OCI-LY3 (cell line): Measurements from ENCODE around the gene CCBE1.

Source experiments
- H2AFZ ChIP-seq: fragments of 200-600, 300-600 bp; shearing (Covaris generic); 2 replicates; pipeline ENCODE4 v1.6.0; 2014; ENCODE audit warnings: antibody characterized with exemption, low read depth, low read length
- H3K27ac ChIP-seq: fragments of 200-600, 300-600 bp; sonication (generic); 2 replicates; pipeline ENCODE4 v1.5.1; 2014; ENCODE audit warnings: mild to moderate bottlenecking, low read length, moderate library complexity, mixed read lengths
- H3K27me3 ChIP-seq: fragments of 200-600, 300-600 bp; sonication (generic); 2 replicates; pipeline ENCODE4 v1.6.1; 2014; ENCODE audit warnings: low read depth, low read length, mixed read lengths
- H3K36me3 ChIP-seq: fragments of 200-600, 300-600 bp; sonication (generic); replicated peaks from 2 replicates; pipeline ENCODE3; 2014; ENCODE audit warnings: low read depth, low read length, mixed read lengths
- H3K4me1 ChIP-seq: fragments of 300-600, 200-600 bp; sonication (generic); 2 replicates; pipeline ENCODE4 v1.6.1; 2014; ENCODE audit warnings: low read length, mixed read lengths
- H3K4me2 ChIP-seq: fragments of 200-600, 300-600 bp; sonication (generic); 2 replicates; pipeline ENCODE4 v1.6.1; 2014; ENCODE audit warnings: low read length, mixed read lengths
- H3K4me3 ChIP-seq: fragments of 300-600, 200-600 bp; sonication (generic); 2 replicates; pipeline ENCODE4 v1.5.1; 2014; ENCODE audit warnings: antibody characterized with exemption, mild to moderate bottlenecking, low read length, moderate library complexity
- H3K79me2 ChIP-seq: fragments of 300-600, 200-600 bp; shearing (Covaris generic); 2 replicates; pipeline ENCODE4 v1.6.1; 2014; ENCODE audit warnings: mild to moderate bottlenecking, low read length, mixed read lengths
- H3K9ac ChIP-seq: fragments of 300-600, 200-600 bp; shearing (Covaris generic); 2 replicates; pipeline ENCODE4 v1.6.0; 2014; ENCODE audit warnings: mild to moderate bottlenecking, low read length, moderate library complexity
- H3K9me3 ChIP-seq: fragments of 200-600, 300-600 bp; shearing (Covaris generic); 2 replicates; pipeline ENCODE4 v1.6.1; 2014; ENCODE audit warnings: low read length, mixed read lengths; ENCODE audit not compliant: insufficient read depth
- H4K20me1 ChIP-seq: fragments of 200-600, 300-600 bp; sonication (generic); 2 replicates; pipeline ENCODE4 v1.6.1; 2016; ENCODE audit warnings: low read length, mixed read lengths; ENCODE audit not compliant: insufficient read depth
- CTCF ChIP-seq: fragments of 200-600, 300-600 bp; sonication (generic); IDR thresholded peaks from 2 replicates; pipeline ENCODE4 v1.5.1; 2014; ENCODE audit warnings: antibody characterized with exemption, low read length, low read depth
- EZH2phosphoT487 ChIP-seq: fragments of 200-600 bp; shearing (Covaris generic); IDR thresholded peaks from 2 replicates; pipeline ENCODE4 v1.6.1; 2018; ENCODE audit warnings: antibody characterized with exemption, mixed run types, low read depth

Gene CCBE1

GRCh38 chr18:59571902-59572301 lies 125.3 kb downstream of the CCBE1 start:
- no peak overlapping the region for H3K4me2 ChIP-seq

GRCh38 chr18:59570796-59571195 lies 126.4 kb downstream of the CCBE1 start:
- Histone ChIP-seq H2AFZ (no peak overlapping the region), H3K4me1 (no peaks in the 10 kb centered on the region), H3K27ac (no peak overlapping the region), H3K36me3 (no peaks in the 10 kb centered on the region), H3K4me3 (no peak overlapping the region), H3K9me3 (no peaks in the 10 kb centered on the region), H3K9ac (no peak overlapping the region), H3K27me3 (peaks cover 58% of the 10 kb centered on the region), H3K79me2 (no peaks in the 10 kb centered on the region), H4K20me1 (no peaks in the 10 kb centered on the region), H3K4me2 (no peak overlapping the region)
- TF ChIP-seq EZH2phosphoT487 (no peak), CTCF (no peak)

More at GRCh38 chr18:59571902-59572301, 125.3 kb downstream of the CCBE1 start:
- H3K4me3 ChIP-seq, result no peak overlapping the region
- no peak overlapping the region for H3K27ac ChIP-seq
- H3K36me3 ChIP-seq, result no peaks in the 10 kb centered on the region
- peaks cover 66% of the 10 kb centered on the region for H3K27me3 ChIP-seq
- TF ChIP-seq CTCF (no peak), EZH2phosphoT487 (no peak)
- H3K4me1 ChIP-seq, result no peaks in the 10 kb centered on the region
- H4K20me1 ChIP-seq, result no peaks in the 10 kb centered on the region
- H3K9me3 ChIP-seq, result no peaks in the 10 kb centered on the region
- no peak overlapping the region for H3K9ac ChIP-seq
- no peak overlapping the region for H2AFZ ChIP-seq
- H3K79me2 ChIP-seq, result no peaks in the 10 kb centered on the region

- Histone ChIP-seq H3K27ac (no peak overlapping the region), H3K4me1 (no peaks in the 10 kb centered on the region), H3K9ac (no peak overlapping the region), H3K4me2 (no peak overlapping the region), H4K20me1 (no peaks in the 10 kb centered on the region), H3K9me3 (no peaks in the 10 kb centered on the region), H2AFZ (no peak overlapping the region), H3K27me3 (peaks cover 52% of the 10 kb centered on the region), H3K36me3 (no peaks in the 10 kb centered on the region), H3K79me2 (no peaks in the 10 kb centered on the region), H3K4me3 (no peak overlapping the region)
- TF ChIP-seq EZH2phosphoT487, result no peak
- TF ChIP-seq CTCF, result no peak
Measured at GRCh38 chr18:59570101-59570775, 127.0 kb downstream of the CCBE1 start.

GRCh38 chr18:59569390-59569791 lies 127.8 kb downstream of the CCBE1 start:
- no peaks in the 10 kb centered on the region for H4K20me1 ChIP-seq
- H3K9me3 ChIP-seq, result no peaks in the 10 kb centered on the region
- no peak overlapping the region for H3K4me3 ChIP-seq
- H3K4me1 ChIP-seq, result no peaks in the 10 kb centered on the region
- no peaks in the 10 kb centered on the region for H3K79me2 ChIP-seq
- TF ChIP-seq EZH2phosphoT487 (no peak), CTCF (no peak)
- no peak overlapping the region for H2AFZ ChIP-seq
- no peak overlapping the region for H3K27ac ChIP-seq
- no peak overlapping the region for H3K9ac ChIP-seq
- no peak overlapping the region for H3K4me2 ChIP-seq
- H3K36me3 ChIP-seq, result no peaks in the 10 kb centered on the region
- peaks cover 44% of the 10 kb centered on the region for H3K27me3 ChIP-seq
